ENCODE results near the gene ZBTB16. TPM values are rescaled to one million over a fixed set of nuclear protein-coding genes. Genes with fewer than 3 reads are reported as not detected.
A peak's percentile ranks its signal among the peaks of the same experiment; 100 is the strongest.

Gene ZBTB16
- total RNA-seq, 1 donor = under 0.01 TPM

DNA sequence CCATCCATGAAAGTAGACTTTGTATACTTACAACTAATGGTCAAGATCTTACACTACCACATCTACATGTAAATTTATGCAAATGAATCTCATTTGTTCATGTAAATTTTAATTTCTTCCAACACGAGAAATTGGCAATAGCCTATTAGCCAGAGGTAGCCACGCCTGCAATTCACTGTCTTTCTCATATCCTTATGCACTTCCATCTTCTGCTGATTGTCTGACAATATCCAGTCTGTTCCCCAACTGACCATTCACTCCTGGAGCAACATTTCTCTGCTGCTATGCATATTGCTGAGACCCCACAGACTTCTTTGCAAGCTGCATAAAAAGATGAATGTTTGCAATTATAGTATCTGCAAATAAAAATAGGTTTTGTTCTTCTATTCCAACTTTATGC is 239.2 kb downstream of the ZBTB16 start:
- no peak for TF ChIP-seq CTCF (IDR thresholded peaks at IDR 0.05; ENCODE audit: extremely low read depth, low read depth, low read length)
- Histone ChIP-seq H3K27ac (ENCODE audit: low read depth, low read length) (peak overlapping the region; percentile 100), H4K20me1 (ENCODE audit: insufficient read depth, low read length) (peaks cover 43% of the 10 kb centered on the region), H3K27me3 (ENCODE audit: insufficient read depth, low read length) (no peaks in the 10 kb centered on the region), H3K4me2 (ENCODE audit: insufficient read depth, low read length) (peak overlapping the region; percentile 97), H2AFZ (ENCODE audit: low read length) (no peak overlapping the region), H3K9me3 (ENCODE audit: low read depth, low read length) (peaks cover 1% of the 10 kb centered on the region), H3K36me3 (ENCODE audit: insufficient read depth, low read length) (peaks cover 65% of the 10 kb centered on the region), H3K4me3 (ENCODE audit: insufficient read depth, low read length) (peak overlapping the region; percentile 72), H3K4me1 (ENCODE audit: insufficient read depth, low read length) (peaks cover 40% of the 10 kb centered on the region), H3K79me2 (ENCODE audit: insufficient read depth, low read length) (peaks cover 74% of the 10 kb centered on the region)
- DNase-seq (ENCODE audit: insufficient read length, low spot score, missing footprints) = no peak

Other genes starting within 250 kb of the ZBTB16 start
- gene USP28, start 184.1 kb upstream of the ZBTB16 start, total RNA-seq = 21.8 and 31.5 TPM in 2 replicates
- gene HTR3B, start 154.9 kb upstream of the ZBTB16 start, total RNA-seq = not detected in 2 replicates
- gene HTR3A, start 84.6 kb upstream of the ZBTB16 start, total RNA-seq = not detected in 2 replicates
- 1,091 and 1,196 TPM in 2 replicates for gene NNMT, start 236.7 kb downstream of the ZBTB16 start, total RNA-seq